ENCODE results near the gene TRIM33.
A peak's percentile ranks its signal among the peaks of the same experiment; 100 is the strongest.
"Not testable (repeated sequence)": the region's sequence is repeated elsewhere in the genome, so short reads cannot be mapped to it uniquely, and the experiment has no call there.

The TRIM33 gene

GRCh38 chr1:114510274-114511031 is 550 bp downstream of the TRIM33 start:
- peak in 1 of 2 donors; percentile 31 for DNase-seq

- no peak for DNase-seq
Measured at GRCh38 chr1:114509596-114510273, 1.3 kb downstream of the TRIM33 start.

DNA sequence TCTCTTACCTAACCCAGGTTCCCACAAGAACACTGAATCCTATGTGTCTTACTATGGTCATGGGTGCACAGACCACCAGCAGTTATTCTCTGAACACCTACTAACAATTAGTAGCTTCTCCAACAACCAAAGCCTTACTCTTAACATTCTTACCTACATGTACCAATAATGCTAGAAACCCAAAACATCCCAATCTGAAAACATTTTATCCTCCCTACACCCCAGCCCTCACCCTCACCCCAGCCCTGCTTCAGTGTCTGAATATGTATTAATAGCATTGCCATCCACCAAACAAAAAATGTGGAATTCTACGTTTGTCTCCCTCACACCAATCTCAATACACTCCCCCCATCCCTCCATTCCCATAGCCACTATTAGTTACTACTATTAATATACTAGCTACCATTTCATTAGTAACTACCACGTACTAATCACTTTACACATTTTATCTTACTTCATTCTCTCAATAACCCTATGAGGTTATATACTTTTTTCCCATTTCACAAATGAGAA is 2.6 kb downstream of the TRIM33 start:
- no peak for DNase-seq

GRCh38 chr1:114507513-114507912 is 3.5 kb downstream of the TRIM33 start:
- DNase-seq: no peak

DNA sequence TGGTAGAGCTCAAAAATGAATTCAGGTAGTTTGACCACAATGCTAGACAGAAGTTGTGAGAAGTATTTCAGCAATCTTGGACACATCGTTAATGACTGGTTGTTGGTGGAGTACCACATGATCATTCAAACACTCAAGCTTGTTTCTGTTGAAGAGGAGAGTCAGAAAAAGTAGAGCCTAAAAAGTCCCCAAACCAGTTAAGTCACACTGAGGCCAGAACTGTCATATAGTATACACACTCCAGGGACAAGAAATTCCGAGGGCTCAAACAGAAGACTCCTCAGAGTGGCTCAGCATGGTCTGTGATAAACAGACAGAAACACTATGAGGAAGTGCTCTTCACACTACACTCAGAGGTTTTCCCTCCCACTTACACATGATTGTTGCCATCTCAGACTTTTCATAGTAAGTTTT is 5.8 kb downstream of the TRIM33 start:
- no peak for DNase-seq

GRCh38 chr1:114503916-114504422 is 7.0 kb downstream of the TRIM33 start:
- DNase-seq: peak in 1 of 2 donors; percentile 1

DNA sequence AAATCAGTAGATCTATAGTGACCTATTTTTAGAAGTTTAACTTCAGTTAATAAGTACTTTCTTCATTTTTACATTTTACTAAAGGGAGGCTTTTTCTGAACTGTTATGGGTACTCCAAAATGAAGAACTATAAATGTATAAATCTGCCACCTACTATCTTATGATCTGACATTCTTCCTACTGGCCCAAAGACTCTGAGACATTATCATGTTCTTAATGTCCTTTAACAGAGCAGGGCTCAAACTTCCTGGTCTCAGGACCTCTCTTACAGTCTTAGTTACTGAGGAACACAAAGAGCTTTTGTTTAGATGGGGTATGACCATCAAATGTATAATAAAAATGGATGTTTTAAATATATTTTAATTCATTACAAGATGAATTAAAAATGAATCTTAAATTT is 8.9 kb downstream of the TRIM33 start:
- no peak for DNase-seq

GRCh38 chr1:114499478-114499877 is 11.5 kb downstream of the TRIM33 start:
- no peak for DNase-seq

DNA sequence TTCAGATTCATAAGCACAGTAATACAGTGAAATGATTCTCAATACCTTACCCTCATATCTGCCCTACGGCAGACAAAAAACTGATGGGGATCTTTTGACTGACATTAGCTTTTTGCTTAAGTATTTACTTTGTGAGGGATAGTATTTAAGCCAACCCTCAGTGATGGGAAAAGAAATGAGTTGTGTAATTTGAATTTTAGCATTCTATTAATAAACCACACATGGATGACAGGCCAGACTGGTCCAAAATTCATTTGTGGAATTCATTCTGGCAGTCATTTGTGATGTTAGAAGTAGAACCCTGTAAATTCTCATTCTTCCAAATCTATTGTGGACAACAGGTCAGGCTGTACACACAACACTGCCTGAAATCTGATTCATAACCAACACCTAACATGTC is 14.9 kb downstream of the TRIM33 start:
- DNase-seq: no peak

- DNase-seq: no peak
Measured at GRCh38 chr1:114495486-114495885, 15.5 kb downstream of the TRIM33 start.

DNA sequence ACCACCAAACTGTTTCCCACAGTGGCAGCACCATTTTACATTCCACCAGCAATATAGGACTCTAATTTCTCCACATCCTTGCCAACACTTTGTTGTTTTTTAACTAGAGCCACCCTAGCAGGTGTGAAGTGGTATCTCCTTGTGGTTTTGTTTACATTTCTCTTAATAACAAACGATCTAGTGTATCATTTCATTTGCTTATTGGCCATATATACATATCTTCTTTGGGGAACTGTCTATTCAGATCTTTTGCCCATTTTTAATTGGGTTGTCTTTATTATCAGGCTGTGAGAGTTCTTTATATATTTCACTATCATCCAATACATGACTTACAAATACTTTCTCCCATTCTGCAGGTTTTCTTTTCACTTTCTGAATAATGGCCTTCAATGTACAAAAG is 18.0 kb downstream of the TRIM33 start:
- no peak for DNase-seq

DNA sequence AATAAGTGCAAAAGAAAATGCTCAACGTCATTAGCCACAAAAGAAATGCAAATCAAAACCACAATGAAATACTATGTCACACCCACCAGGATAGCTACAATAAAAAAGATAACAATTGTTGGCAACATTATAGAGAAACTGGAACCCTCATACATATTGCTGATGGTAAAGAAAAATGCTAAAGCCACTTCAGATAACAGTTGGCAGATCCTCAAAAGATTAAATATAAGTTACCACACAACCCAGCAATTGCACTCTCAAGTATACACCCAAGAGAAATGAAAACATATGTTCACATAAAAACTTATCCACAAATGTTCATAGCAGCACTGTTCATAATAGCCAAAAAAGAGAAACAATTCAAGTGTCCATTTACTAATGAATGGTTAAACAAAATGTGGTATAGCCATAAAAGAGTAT is 20.7 kb downstream of the TRIM33 start:
- DNase-seq: no peak

DNA sequence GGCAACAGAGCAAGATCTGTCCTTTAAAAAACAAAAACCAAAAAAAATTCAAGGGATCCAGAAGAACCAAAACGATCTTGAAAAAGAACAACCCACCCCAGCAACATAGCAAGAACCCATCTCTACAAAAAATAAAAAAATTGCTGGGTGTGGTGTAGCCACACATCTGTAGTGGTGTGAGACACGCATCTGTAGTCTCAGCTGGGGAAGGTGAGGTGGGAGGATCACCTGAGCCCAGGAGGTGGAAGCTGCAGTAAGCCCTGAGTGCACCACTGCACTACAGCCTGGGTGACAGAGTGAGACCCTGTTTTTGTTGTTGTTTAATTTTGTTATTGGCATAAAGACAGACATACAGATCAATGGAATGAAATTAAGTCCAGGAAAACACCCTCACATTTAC is 22.3 kb downstream of the TRIM33 start:
- DNase-seq: no peak

- no peak for DNase-seq
Measured at GRCh38 chr1:114485286-114485685, 25.7 kb downstream of the TRIM33 start.

- DNase-seq: no peak
Measured at GRCh38 chr1:114482585-114482984, 28.4 kb downstream of the TRIM33 start.

DNA sequence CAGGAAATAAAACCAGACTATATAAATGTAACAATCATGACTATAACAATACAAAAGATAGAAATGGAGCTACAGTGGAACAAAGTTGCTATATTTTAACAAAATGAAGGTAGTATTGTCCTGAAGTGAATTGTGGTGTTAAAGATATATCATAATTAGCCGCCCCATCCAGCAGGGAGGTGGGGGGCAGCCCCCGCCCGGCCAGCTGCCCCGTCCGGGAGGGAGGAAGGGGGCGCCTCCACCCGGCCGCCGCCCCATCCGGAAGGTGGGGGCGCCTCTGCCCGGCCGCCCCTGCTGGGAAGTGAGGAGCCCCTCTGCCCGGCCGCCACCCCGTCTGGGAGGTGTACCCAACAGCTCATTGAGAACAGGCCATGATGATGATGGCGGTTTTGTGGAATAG is 31.4 kb downstream of the TRIM33 start:
- DNase-seq: not testable (repeated sequence)

DNA sequence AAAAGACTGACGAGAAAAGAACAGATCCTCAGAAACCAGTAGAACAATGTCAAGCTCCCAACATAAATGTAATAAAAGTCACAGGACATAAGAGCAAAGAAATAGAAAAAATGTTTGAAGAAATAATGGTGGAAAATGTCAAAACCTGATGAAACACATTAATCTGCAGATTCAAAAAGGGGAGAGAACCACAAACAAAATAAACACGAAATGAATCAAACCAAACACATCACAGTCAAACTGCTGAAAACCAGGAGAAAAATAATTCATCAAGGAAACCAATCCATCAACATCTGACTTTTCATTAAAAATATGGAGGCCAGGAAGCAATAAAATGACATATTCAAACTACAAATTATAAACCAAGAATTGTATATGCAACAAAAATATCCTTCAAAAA is 31.9 kb downstream of the TRIM33 start:
- DNase-seq: no peak

GRCh38 chr1:114473796-114474195 is 37.2 kb downstream of the TRIM33 start:
- DNase-seq: no peak

DNA sequence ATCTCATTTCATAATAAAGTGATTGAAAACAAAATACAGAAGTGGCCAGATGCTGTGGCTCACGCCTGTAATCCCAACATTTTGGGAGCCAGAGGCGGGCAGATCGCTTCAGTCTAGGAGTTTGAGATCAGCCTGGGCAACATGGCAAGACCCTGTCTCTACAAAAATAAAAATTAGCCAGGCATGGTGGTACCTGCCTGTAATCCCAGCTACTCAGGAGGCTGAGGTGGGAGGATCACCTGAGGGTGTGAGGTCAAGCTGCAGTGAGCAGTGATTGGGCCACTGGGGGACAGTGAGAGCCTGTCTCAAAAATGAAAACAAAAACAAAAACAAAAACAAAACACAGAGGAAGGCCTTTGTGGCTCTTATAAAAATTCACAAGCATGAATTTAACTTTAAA is 38.6 kb downstream of the TRIM33 start:
- no peak for DNase-seq

- no peak for DNase-seq
Measured at GRCh38 chr1:114470681-114471080, 40.3 kb downstream of the TRIM33 start.

- DNase-seq: no peak
Measured at GRCh38 chr1:114468710-114469468, 42.1 kb downstream of the TRIM33 start.

DNA sequence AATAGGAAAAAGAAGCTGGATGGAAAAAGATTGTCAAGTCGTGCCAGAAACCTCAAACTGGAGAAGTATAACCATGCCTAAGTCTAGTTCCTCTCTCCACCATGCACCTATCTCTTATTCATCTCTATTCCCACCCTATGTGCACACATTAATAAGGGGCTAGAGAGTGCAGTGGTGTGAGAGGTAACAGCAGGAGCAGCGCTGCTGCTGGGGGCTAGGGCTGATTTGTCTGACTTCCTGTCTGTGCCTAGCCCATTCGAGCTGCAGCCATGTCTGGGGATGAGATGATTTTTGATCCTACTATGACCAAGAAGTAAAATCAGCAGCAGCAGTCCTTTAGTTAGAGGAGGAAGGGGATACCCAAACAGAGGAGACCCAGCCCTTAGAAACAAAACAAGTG is 43.0 kb downstream of the TRIM33 start:
- DNase-seq: no peak

DNA sequence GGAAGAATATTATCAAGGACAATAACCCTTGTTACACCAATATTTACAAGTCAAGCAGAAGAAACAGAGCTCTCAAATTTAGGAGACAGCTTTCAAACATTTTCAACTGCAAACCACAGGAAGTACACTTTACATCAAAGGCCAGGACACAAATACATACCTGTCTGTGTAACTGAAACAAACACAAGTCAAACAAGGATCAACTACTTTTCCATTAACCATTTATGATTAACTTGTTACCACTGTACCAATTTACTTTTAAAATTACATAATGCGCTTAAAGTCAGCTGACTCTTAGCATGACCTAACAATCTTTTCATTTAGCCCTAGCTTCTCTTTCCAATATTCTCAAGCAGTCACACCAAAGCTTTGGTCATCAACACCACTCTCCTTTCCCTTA is 43.5 kb downstream of the TRIM33 start:
- no peak for DNase-seq

Data from hippocampal formation (tissue), 2 donors.